NCI-H2081 treated with DMSO at 0.1 percent for 48 hours (cell line): ENCODE results near the gene AFG3L2.
"Not testable (repeated sequence)": the region's sequence is repeated elsewhere in the genome, so short reads cannot be mapped to it uniquely, and the experiment has no call there.

Experiments
- DNase-seq: peaks from one replicate; lab custom pipeline; 2025; lab: John Stamatoyannopoulos, UW

AFG3L2 gene

DNA sequence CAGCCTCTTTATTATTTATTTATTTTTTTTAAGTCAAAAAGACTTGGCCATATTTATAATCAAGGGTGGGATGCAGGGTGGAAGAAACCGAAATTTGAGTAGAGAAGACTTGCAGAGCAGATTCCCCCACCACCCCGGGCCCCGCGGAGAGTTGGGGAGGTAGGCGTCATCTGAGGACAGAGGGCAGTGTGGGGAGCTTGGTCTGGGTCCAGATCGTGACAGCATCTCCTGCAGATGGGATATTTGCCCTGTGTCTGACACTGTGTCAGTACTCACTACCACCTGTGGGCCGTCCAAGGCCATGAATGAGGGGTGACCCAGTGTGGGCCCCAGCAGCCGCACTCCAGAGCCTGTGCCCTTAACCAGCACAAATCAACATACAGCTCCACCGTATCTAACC lies 20.2 kb upstream of the AFG3L2 start:
- no peak for DNase-seq

DNA sequence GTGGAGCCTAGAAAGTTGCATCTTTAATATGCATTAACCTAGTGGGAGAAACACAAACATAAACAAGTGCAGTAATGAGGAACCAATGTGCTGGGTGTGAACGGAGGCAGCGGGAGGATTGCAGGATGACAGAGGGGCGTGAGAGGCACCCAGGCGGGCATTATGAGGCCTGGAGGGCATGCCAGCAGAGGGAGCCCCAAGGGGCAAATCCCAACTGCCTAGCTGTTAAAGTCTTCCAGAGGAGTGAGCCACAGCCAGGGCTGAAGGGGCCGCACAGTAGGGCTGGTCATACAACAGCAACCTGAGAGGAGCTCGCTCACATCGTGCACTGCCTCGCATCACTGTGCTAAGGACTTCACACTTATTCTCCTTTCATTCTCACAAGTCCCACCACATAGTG lies 17.4 kb upstream of the AFG3L2 start:
- no peak for DNase-seq

DNA sequence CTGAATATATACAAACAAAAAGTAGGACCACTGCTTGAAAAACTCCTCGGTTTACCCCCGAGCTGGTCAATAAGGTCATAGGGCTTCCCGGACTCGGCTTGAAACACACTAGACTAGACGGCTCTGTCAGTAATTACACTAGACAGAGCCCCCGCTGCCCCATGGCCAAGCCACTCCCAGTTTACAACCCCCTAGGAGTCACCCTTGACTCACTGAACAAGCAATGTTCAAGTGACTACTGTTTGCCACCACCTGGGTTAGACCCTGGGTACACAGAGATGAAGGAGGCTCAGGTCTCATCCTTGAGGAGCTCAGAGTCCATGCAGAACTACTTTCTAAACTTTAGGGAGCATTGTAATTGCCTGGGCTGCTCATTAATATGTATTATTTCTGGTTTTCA lies 17.0 kb upstream of the AFG3L2 start:
- DNase-seq, result no peak

DNA sequence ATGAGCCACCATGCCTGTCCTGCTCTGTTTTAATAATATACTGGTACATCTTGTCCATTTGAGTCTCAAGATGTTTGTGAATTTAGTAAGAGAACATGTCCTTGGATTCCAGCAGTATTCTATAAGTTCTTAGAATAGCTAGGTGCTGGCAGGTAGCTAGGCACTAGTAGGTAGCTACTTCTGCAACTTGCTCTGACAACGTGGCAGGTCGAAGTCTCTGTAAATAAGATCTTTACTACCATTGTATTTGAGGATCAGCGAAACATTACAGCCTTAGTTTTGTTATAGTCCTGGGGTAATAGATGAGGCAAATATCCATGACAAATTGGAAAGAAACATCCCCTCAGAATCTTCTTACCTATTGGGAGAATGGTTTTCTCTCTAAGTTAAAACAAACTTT lies 16.5 kb upstream of the AFG3L2 start:
- DNase-seq, result no peak

DNA sequence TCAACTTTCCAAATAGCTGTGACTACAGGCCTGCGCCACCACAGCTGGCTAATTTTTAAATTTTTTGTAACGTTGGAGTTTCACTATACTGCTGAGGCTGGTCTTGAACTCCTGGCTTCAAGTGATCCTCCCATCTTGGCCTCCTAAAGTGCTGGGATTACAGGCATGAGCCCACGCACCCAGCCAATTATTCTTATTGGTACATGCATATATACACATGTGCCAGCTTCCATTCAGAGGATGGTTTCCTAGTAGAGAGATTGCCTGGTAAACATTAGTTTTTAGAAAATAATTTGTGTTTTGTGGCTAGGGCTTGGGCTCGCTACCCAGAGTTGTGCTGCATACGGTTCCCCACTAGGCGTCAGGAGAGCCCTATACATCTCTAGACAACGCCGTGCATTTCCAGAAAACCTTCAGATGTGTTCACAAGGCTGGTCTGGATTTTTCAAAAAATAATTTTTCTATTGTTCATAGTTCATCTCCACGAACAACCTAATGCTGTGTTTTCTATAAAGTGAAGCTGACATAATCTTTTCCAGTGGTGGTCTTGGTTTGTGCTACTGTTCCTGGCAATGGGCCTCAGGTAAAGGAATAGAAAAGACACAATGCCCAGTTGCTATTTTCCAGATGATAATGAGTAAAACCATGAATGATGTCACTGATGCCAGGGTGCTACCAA lies 14.6 kb upstream of the AFG3L2 start:
- DNase-seq, result no peak

DNA sequence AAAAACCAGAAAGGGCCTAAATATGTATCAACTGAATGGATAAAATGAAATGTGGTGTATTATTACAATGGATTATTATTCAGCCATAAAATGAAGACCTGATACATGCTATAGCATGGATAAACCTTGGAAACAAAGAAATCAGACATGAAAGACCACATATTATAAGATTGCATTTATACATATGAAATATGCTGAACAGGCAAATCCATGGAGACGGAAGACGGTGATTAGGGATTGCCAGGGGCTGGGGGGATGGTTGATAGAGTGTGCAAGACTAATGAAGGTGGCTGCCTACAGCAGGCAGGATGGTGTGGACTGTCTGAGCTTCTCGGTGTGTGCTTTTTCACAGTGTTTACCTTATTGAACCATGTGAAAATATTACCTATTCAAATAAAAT lies 11.4 kb upstream of the AFG3L2 start:
- DNase-seq, result no peak

DNA sequence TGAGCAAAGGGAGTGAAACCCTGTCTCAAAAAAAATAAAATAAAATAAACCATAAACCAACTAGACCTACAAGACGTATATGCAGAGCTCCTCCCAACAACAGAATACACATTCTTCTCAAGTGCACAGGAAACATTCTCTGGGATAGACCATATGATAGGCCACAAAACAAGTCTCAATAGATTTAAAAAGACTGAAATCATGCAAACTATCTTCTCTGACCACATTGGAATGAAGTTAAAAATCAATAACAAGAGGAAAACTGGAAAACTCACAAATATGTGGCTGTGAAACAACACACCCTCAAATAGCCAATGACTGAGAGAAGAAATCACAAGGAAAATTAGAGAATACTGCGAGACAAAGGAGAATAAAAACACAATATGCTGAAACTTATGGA lies 7.2 kb upstream of the AFG3L2 start:
- DNase-seq, result no peak

DNA sequence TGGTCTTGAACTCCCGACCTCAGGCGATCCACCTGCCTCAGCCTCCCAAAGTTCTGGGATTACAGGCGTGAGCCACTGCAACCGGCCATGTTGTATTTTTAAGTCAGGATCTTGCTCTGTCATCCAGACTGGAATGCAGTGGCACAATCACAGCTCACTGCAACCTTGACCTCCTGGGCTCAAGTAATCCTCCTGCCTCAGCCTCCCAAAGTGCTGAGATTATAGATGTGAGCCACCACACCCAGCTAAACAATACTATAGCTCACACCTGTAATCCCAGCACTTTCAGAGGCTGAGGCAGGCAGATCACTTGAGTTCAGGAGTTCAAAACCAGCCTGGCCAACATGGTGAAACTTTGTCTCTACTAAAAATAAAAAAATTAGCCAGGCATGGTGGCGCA lies 6.7 kb upstream of the AFG3L2 start:
- not testable (repeated sequence) for DNase-seq

DNA sequence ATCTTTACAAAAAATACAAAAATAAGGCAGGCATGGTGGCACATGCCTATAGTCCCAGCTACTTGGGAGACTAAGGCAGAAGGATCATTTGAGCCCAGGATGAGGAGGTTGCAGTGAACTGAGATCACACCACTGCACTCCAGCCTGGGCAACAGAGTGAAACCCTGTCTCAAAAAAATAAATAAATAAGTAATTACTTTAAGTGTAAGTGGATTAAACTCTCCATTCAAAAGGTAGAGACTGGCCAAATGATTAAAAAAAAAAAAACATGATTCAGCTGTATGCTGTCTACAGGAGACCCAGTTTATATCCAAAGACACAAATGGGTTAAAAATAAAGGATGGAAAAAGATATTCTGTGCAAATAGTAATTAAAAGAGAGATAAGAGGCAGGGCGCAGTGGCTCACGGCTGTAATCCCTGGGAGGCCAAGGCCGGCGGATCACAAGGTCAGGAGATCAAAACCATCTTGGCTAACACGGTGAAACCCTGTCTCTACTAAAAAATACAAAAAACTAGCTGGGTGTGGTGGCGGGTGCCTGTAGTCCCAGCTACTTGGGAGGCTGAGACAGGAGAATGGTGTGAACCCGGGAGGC lies 5.3 kb upstream of the AFG3L2 start:
- DNase-seq, result not testable (repeated sequence)

DNA sequence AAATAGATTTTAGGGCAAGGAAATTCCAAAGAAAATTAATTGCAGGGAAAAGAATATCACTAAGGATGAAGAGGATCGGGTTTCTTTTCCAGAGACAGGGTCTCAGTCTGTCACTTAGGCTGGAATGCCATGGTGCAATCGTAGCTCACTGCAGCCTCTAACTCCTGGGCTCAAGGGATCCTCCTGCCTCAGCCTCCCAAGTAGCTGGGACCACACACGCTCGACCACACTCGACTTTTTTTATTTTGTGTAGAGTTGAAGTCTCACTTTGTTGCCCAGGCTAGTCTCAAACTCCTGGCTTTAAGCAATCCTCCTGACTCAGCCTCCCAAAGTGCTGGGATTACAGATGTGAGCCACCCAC lies 1.2 kb upstream of the AFG3L2 start:
- DNase-seq, result not testable (repeated sequence)

DNA sequence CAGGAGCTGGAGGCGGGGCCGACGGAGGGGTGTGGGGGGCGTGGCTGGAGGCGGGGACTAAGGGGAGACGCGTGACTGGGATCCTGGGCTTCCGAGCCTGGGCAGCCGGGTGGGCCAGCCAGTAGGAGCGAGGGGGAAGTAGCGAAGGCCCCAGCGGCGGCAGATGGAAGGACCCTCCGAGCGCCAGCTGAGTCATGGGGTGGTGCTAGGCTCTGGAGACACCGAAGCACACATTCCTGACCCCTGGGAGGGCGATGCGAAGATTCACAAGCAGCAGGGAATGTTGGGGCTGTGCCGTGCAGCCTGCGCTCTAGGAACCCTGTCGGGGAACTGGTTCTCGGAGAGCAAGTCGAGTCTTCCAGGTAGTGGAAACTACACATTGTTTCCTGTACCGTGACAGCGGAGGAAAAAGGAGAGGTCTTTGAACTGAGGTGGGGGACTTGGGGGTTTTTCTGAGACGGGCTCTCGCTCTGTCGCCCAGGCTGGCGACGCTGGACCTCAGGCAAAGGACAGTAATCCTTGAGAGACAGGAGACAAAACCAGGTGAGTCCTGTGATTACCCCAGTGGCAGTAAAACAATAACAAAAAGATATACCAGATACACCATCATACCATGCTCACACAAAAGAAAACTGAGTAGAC lies 650 bp upstream of the AFG3L2 start:
- no peak for DNase-seq

DNA sequence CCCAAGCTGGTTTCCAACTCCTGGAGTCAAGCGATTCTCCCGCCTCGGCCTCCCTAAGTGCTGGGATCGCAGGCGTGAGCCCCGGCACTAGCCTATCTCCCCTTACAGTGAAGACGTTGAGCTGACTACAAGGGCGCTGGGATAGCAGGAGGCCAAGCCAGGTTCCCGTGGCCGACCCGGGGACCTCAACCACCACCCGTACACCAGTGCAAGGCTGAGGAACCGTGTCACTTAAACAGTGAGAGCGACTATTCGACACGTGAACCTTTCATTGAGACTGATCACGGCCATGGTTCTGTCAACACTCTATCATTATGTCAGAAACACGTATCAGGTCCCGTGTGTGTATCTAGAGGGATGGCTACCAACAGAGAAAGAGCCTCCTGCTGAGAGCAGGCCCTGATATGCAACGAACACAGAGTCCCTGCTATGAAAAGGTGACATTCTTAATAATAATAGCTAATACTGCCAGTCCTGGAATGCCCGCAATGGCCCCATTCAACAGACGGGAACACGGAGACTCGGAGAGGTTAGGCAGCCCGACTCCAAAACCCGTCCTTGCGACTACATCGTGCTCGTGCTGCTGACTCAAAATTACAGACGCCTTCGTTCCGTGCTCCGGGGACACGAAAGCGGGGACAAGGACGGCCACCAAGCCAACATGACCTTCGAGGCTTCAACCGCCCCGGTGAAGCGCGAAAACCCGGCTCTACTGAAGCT lies 833 bp downstream of the AFG3L2 start:
- no peak for DNase-seq

DNA sequence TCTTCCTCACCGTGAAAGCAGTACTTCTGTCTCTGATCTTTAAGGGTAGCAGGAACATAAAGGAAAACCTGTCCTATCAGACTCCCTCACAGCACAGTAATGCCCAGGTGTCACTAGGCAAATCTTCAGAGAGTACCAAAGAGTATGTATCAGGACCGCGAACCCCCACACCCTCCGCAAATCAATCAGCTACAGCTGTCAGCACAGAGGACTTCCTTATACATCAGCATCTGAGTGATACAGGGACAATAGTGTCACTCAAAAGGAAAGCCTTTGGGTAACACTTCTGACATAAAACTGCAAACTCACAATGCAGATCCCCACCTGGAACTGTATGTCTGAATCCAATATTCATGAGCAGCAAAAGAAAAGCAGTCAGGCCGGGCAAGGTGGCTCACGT lies 2.6 kb downstream of the AFG3L2 start:
- DNase-seq, result no peak

DNA sequence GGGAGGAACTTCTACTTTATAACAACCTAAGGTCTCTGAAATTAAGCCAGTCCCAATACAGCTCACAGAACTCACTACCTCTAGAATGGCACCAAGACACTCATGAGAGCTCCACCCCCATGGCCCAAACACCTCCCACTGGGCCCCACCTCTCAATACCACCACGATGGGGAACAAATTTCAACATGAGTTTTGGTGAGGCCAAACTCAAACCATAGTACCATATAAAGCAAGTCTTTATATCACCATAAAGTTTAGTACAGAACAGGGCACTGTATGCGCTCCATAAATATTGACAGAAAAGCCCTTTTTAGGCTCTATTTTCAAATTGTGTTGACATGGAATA lies 3.3 kb downstream of the AFG3L2 start:
- no peak for DNase-seq

DNA sequence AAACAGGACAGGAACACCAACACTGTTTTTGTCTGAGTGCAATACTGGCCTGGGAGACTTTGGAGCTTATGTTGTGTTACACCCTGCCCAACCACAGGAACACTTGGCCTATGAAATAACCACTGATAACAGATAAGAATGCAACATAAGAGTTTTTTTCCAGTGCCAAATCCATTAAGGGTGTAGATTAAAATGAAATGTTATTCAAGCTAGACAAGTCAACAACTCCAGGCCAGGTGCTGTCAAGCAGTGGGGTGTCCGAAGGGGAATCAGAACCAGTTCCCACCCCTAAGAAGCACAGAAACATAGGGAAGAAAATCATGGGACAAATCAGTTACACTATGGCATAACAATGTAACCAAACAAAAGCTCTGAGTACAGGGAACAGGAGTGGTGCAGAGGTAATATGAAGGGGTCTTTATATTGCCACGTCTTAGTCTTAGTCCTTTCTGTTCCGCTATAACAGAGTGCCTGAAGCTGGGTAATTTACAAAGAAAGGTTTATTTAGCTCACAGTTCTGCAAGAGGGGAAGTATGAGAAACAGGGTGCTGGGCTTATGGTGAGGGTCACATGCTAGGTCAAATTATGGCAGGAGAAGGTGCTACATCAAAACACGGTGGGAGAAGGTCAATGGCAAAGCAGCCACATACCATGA lies 3.8 kb downstream of the AFG3L2 start:
- DNase-seq, result no peak

DNA sequence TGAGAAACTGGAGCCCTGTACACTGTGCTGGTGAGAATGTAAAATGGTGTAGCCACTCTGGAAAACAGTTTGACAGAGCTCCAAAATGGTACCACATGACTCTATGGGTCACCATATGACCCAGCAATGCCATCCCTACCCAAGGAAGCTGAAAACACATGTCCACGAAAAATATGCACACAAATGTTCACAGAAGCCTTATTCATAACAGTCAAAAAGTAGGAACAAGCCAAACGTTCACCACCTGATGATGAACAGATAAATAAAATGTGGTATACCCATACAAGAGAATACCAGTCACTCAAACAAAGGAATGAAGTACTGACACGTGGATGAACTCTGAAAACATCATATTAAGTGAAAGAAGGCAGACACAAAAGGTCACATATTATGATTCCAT lies 4.6 kb downstream of the AFG3L2 start:
- no peak for DNase-seq

DNA sequence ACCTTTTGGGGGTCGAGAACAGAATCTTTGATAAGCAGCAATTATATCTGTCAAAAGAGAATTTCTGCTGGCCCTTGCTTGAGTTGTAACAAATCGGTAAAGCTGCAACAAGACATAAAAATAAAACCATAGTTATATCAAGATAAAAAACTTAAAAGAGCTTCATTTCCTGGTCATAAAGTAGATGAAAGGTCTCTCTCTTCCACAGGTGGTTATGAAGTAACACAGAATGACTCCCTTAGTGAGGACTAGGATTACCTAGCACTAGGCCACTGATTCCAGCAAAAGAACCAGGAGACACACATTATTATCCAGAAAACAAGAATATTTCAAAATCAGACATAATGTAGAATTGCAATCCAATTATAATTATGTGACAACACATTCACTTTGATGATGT lies 5.4 kb downstream of the AFG3L2 start:
- no peak for DNase-seq

DNA sequence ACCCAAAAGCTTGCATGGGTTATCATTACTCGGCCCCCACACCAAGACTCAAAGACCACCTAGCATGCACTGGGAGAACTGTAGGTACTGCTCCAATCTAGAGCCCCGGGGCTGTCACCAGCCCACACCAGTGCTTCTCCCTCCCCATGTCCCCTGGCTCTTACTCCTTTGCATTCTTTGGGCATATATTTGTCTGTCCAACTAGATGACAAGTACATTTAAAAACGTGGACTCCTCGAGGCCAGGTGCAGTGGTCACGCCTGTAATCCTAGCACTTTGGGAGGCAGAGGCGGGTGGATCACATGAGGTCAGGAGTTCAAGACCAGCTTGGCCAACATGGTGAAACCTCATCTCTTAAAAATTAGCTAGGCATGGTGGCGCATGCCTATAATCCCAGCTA lies 7.8 kb downstream of the AFG3L2 start:
- DNase-seq, result no peak

DNA sequence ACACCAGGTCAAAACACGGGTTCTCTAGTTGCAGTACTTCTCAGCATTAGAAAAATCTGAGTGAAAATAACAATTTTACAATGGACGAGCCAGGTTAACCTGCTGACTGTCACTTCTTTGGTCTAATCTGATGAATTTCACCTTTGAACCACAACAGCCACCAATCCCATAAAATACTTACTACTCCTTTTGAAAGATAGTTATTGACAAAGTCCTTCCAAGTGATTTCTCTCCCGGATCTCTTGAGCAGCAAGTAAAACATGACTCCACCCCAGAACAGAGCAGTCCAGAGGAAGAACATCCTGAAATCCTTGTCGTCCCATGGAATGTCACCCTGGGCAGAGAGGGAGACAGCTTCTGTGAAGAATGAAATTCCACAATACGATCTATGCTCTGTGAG lies 10.2 kb downstream of the AFG3L2 start:
- DNase-seq, result no peak

DNA sequence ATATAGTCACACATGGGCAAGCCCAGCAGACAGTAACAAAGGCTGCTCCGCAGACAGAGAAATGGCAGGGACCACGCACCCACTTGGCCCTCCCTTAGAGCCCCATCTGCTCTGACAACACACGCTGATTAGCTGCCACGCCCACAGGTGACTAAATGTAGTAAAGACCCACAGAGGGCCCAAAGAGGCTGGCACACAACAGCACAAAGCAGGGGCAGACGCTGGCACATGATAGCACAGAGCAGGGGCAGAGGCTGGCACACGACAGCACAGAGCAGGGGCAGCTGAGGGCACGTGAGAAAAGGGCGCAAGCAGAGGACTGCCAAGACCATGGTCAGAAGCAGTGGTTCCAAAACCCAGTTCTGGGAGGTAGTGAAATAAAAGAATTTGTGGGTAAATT lies 10.6 kb downstream of the AFG3L2 start:
- DNase-seq, result no peak

DNA sequence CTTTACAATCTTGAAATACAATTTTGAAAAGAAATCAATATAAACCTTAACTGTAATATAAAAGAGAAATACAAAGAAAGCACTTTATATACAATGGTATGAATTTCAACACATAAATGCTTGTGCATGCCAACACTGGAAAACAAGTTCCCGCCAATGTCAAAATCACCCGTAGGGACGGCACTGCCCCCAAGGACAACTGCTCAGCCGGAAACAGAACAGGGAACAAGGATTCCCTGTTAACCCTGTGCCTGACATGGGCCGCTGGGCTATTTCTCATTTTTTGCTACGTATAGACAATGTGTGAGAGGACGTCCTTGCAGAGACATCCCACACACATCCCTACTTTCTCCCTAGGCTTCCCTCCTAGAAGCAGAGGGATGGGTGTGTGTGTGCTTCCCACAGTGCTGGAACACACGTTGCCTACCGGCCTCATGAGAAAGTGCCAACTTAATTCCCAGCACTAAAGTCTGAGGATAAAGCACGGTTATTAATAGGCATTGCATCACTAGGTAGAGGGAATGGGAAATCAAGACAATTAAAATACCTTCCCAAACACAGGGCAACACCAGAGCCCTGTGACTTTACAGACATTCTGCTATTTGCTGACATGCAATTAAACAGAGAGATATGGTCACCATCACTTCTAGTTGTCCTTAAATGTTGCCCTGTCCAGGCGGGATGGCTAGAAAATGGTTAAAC lies 14.4 kb downstream of the AFG3L2 start:
- no peak for DNase-seq

DNA sequence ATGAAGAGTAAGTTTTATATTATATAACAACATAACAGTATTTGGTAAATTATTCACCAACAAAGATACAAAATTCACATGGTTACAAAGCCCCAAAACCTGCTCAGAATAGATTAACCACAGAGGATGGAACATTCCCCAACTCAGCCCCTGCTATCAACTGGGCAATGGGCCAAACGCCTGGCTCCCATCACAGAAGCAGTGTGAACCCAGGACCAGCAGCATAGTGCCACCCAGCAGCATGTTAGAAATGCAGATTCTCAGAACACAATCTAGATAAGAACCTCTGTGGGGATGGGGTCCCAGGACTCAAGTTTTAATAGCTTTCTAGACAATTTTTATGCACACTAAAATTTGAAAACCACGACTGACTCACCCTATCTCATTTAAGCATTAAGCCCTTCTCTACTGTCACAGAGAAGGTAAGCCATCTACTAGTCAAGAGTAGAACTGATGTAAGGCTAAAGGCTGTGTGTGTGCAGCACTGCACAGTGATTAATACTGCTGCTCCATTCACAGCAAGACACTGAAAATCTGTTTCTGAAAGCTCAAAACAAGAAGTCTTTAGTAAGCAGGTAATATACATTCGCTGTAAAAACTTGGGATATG lies 15.2 kb downstream of the AFG3L2 start:
- no peak for DNase-seq
